ENCODE measurements around the gene TRANK1. TPM values are rescaled to one million over a fixed set of nuclear protein-coding genes. Genes with fewer than 3 reads are reported as not detected.

The TRANK1 gene
- total RNA-seq, 1 experiment from 2014 or later = 1.1 TPM

- POLR2A ChIA-PET = no interaction called here
- CTCF ChIA-PET = no interaction called here
- no TSS peak for BruUV-seq (replicated peaks)
- ATAC-seq (no peak), DNase-seq (ENCODE audit: low read depth, low spot score) (no peak)
- no peaks in the 10 kb centered on the region for H3K27me3 ChIP-seq (ENCODE audit: insufficient read depth, low read length)
- no peak overlapping the region for H3K4me3 ChIP-seq (replicated peaks in 1 of 2; ENCODE audit: low read depth in 1 of 2, low read length in 2 of 2)
- peaks cover 4 to 14% of the 10 kb centered on the region in 2 experiments; a peak in 2 of 4 replicates for H3K4me1 ChIP-seq (ENCODE audit: control insufficient read depth in 1 of 2, insufficient read depth in 2 of 2, low read length in 2 of 2)
- H3K4me2 ChIP-seq (ENCODE audit: low read length) = no peak overlapping the region
- no peaks in the 10 kb centered on the region for H3K9me3 ChIP-seq (ENCODE audit: control insufficient read depth in 1 of 2, insufficient read depth in 1 of 2, low read depth in 1 of 2, low read length in 2 of 2)
- no peaks in the 10 kb centered on the region for H3K9me2 ChIP-seq (ENCODE audit: insufficient read depth)
- peaks cover 36% of the 10 kb centered on the region for H3K79me2 ChIP-seq (ENCODE audit: insufficient read depth, low read length)
- TF ChIP-seq CEBPB (IDR thresholded peaks at IDR 0.05; ENCODE audit: low read depth) (no peak), FOSL1 (IDR thresholded peaks at IDR 0.05; ENCODE audit: low read depth) (no peak), ZBTB33 (IDR thresholded peaks at IDR 0.05; ENCODE audit: extremely low read depth, insufficient replicate concordance, low read length) (no peak), EGR1 (IDR thresholded peaks at IDR 0.05; ENCODE audit: low read depth) (no peak), MAX (IDR thresholded peaks at IDR 0.05) (no peak), POLR2A (IDR thresholded peaks at IDR 0.05; ENCODE audit: borderline replicate concordance, extremely low read depth, insufficient read depth, insufficient read length) (no peak), EZH2 (IDR thresholded peaks at IDR 0.05) (no peak), ZFX (IDR thresholded peaks at IDR 0.05) (no peak), CBX3 (IDR thresholded peaks at IDR 0.05; ENCODE audit: low read depth) (no peak), CTCF (IDR thresholded peaks at IDR 0.05 in 2 of 3, conservative IDR thresholded peaks at IDR 0.05 in 1 of 3; ENCODE audit: borderline replicate concordance in 1 of 3, insufficient read depth in 1 of 3, low read depth in 2 of 3, low read length in 2 of 3) (no peak), REST (IDR thresholded peaks at IDR 0.05; ENCODE audit: low read depth) (no peak), SIN3A (IDR thresholded peaks at IDR 0.05; ENCODE audit: low read depth) (no peak), RAD21 (IDR thresholded peaks at IDR 0.05; ENCODE audit: low read depth) (no peak), TCF7L2 (IDR thresholded peaks at IDR 0.05; ENCODE audit: borderline replicate concordance, extremely low read depth, insufficient read depth, insufficient read length) (no peak)
- H3K36me3 ChIP-seq (ENCODE audit: control insufficient read depth in 1 of 2, insufficient read depth in 2 of 2, low read length in 2 of 2) = peaks cover 6 to 10% of the 10 kb centered on the region in 2 experiments; a peak in 2 of 4 replicates
- no peaks in the 10 kb centered on the region for H4K20me1 ChIP-seq (ENCODE audit: insufficient read depth)
- H2AFZ ChIP-seq (ENCODE audit: low read depth, low read length, poor library complexity, severe bottlenecking) = no peak overlapping the region
- H3K27ac ChIP-seq (ENCODE audit: low read depth, low read length) = no peak overlapping the region
- H3K9ac ChIP-seq (ENCODE audit: low read length) = no peak overlapping the region
- RAD21 ChIA-PET (ENCODE audit: low non-redundant PET in 1 of 2, low total read pairs in 2 of 2, uncharacterized antibody in 2 of 2, unreplicated experiment in 2 of 2) = no interaction called here
- intact Hi-C loops (cut with micrococcal nuclease) = no loop called here
Observed at GRCh38 chr3:36988356-36988755, 43.5 kb upstream of the TRANK1 start.
